ENCODE measurements around the gene OCSTAMP. TPM values are rescaled to one million over a fixed set of nuclear protein-coding genes. Genes with fewer than 3 reads are reported as not detected.
A peak's percentile ranks its signal among the peaks of the same experiment; 100 is the strongest.

OCSTAMP gene
- polyA plus RNA-seq, 4 donors = not detected

DNA sequence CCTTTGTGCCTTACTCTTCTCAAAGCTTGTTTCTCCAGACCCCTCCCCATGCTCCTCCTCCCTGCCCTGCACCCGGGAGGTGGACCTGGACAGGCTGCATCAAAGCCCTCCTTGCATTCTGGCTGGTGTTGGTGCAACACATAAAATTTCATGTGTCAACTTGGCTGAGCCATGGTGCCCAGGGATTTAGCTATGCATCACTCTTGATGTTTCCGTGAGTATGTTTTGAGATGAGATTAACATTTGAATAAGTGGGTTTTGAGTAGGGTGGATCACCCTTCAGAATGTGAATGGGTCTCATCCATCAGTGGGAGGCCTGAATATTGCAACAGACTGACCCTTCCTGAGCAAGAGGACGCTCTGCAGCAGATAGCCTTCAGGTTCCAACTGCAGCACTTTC is 4.4 kb upstream of the OCSTAMP start:
- DNase-seq (ENCODE audit: low read depth in 4 of 4, low spot score in 3 of 4) = no peak

GRCh38 chr20:46553926-46554325 is 3.5 kb upstream of the OCSTAMP start:
- DNase-seq (ENCODE audit: low read depth in 4 of 4, low spot score in 3 of 4) = no peak

DNA sequence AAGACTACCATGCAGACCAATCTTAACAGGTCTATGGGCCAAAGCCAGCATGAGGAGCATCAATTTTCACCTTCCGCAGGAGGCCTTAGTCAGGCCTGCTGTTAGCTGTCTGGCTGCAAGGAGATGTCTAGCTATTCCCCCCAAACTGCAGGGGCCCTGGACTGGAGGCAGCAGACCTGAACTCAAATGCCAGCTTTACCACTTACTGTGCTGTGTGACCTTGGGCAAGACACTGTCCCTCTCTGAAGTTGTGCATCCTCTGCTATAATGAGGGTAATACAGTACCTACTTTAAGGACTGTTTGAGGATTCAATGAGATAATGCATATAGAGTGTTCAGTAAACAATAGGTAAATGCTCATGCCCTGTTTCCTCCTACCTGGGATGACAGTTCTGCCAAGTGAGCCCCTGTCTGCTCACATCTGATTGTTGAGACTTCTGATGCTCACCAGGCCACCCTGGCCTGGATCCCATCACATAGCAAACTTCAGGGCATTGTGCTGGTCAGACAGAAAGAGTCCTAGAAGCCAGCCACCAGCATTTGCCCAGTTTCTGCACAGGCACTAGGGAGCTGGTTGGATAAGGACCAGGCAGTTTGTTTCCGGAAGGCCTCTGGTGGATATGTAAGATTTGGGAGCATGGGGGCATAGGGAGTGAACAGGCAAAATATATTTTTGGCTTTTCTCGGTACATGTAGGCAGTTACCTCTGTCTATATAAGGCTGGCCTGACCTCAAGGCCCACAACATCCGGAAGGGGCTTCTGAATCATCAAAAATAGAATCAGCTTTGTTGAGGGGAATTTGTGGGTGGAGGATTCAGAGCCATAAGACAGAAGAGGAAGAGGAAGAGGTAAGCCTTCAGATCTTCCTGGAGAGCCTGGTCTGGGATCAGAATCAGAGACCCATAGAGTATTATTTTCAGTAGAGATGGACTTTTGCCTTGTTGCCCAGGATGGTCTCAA is 2.3 kb upstream of the OCSTAMP start:
- no peak for DNase-seq (ENCODE audit: low read depth in 4 of 4, low spot score in 3 of 4)

DNA sequence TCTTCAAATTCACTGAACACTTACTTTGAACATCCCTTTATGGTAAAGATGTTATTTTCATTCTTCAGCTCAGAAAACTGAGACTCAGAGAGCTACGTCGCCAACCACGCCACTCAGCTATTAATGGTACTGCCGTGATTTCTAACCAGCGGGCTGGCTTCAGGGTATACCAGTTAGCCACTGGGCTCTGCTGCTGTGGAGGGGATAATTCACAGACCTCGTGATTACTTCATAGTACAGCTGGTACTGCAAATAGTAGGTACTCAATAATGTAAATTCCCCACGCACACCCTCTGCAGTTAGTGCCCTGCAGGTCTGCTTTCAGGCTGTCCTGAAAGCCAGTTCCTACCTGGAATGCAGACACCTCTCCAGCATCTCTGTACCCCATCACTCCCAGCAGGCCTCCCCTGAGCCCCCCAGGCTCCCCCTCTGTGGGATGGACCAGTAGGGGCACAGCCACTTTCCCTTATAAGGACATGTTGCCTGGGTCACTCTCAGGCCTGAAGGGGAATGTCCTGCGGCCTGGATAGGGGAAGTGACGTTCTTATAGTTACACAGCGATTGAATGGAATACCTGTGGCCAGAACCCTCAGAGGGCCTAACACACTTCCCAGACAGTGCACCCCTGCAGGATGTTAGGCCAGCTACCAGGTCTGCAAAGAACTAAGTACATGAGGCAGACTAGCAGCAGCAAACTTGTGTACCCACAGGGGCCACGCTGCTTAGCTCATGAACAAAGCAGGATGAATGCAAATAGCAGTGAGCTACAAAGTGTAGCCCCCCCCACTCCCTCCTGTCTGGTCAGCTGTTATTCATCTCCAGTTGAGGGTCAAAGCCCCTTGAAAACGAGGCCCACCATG is 1.3 kb upstream of the OCSTAMP start:
- DNase-seq (ENCODE audit: low read depth in 4 of 4, low spot score in 3 of 4) = no peak

DNA sequence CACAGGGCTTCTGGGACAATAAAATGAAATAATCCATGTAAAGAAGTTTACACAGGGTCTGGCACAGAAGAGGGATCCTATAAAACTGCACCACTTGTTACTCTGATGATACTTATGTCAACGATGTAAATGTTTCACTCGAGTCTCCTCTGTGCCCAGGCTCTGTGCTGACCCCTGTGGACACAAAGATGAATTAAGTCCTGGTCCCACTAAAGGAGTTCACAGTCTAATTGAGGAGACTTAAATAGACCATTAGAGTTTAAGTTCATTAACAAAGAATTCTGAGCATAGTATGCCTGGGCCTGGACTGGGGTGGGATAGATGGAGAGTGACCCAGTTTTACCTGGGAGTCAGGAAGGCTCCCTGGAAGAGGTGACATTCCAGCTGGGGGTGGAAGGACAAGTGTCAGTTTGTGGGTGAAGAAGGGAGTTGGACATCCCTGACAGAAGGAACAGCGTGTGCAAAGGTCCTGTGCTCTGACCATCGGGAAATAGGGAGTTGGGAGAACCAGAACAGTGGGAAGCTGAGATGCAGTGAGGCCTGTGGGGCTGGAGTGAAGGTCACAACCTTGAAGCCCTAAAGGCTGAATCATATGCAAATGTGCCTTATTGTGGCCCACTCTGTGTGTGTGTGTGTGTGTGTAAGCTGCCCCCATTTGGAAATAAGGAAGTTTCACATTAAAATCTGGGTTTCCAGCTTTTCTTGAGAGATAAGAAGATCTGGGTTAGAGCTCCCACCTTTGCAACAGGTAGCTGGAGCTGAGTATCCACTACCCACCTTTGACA is 1.1 kb downstream of the OCSTAMP start:
- no peak for DNase-seq (ENCODE audit: low read depth in 4 of 4, low spot score in 3 of 4)

GRCh38 chr20:46548688-46549087 is 1.8 kb downstream of the OCSTAMP start:
- DNase-seq (ENCODE audit: low read depth in 4 of 4, low spot score in 3 of 4) = no peak

DNA sequence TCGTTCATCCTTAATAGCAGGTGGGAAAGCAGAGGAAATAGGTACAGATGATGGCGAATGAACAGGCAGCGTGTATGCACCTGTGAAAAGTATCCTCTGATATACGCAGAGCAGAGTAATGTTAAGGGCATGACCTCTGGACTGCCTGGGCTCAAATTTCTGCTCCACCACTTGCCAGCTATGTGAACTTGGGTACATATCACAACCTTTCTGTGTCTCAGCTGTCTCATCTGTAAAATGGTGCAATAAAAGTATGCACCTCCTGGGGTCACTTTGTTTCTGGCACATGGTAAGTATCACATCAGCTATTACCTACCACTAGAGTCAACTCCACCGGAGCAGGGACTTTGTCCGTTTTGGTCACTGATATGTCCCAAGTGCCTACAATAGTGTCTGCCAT is 2.5 kb downstream of the OCSTAMP start:
- DNase-seq (ENCODE audit: low read depth in 4 of 4, low spot score in 3 of 4) = no peak

DNA sequence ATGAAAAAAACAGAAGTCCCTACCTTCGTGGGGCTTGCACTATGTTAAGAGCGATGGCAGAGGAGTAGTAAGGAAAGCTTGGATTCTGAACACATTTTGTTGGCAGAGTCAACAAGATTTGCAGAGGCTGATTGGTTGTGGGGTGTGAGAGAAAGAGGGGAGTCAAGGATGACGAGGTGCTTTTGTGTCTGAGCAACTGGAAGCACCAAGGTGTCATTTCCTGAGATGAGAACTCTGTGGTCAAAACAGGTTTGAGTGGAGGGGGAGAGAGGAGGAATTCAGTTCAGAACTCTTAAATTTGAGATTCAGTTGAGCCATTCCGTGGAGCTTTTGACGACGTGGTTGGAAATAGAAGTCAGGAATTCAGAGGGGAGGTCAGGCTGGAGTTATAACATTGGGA is 3.5 kb downstream of the OCSTAMP start:
- no peak for DNase-seq (ENCODE audit: low read depth in 4 of 4, low spot score in 3 of 4)

GRCh38 chr20:46546298-46546697 is 4.2 kb downstream of the OCSTAMP start:
- no peak for DNase-seq (ENCODE audit: low read depth in 4 of 4, low spot score in 3 of 4)

- DNase-seq (ENCODE audit: low read depth in 4 of 4, low spot score in 3 of 4) = no peak
These were observed 4.7 kb downstream of the OCSTAMP start for GRCh38 chr20:46545827-46546138.

DNA sequence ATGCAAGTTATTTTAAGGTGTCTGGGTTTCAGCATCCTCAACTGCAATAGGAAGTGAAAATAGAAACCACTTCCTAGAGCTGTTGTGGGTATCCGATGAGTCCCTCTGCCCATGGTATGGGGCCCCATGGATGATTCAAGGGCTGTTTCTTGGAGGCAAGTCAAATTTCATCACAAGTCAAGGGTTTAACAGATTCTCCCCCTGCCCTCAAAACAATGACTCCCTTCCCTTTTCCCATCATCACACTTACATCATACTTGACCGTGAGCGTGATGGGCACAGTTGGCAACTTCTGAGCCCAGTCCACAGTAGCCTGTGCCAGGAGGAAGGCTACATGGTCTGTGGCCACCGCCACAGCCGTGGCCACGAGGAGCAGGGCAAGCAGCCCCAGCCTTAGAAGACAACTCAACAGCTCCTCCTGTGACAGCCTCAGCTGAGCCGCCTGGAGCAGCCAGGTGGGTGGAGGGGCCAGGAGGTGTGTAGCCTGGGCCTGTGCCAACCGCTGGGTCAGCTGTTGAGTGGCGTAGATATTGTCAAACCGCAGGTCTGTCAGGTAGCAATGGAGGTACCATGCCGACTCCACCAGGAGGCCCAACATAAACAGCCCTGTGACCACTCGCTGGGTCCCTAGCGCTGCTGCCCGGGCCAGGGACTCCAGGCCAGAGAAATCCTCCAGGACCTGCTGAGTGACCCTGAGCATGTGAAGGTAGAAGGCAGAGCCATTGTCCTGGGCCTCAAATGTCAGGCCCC is 5.2 kb downstream of the OCSTAMP start:
- no peak for DNase-seq (ENCODE audit: low read depth in 4 of 4, low spot score in 3 of 4)

- no peak for DNase-seq (ENCODE audit: low read depth in 4 of 4, low spot score in 3 of 4)
These were observed 5.9 kb downstream of the OCSTAMP start for GRCh38 chr20:46544576-46544975.

DNA sequence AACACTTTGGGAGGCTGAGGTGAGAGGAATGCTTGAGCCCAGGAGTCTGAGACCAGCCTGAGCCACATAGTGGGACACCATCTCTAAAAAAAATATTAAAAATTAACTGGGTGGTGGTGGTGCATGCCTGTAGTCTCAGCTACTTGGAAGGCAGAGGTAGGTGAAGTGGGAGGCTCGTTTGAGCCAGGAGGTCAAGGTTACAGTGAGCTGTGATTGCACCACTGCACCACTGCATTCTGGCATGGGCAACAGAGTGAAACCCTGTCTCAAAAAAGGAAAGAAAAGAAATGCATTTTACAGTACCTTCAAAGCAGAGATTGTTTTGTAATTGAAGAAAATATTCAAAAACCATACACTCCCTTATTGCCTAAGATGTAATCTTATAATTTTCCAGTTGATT is 6.5 kb downstream of the OCSTAMP start:
- no peak for DNase-seq (ENCODE audit: low read depth in 4 of 4, low spot score in 3 of 4)

DNA sequence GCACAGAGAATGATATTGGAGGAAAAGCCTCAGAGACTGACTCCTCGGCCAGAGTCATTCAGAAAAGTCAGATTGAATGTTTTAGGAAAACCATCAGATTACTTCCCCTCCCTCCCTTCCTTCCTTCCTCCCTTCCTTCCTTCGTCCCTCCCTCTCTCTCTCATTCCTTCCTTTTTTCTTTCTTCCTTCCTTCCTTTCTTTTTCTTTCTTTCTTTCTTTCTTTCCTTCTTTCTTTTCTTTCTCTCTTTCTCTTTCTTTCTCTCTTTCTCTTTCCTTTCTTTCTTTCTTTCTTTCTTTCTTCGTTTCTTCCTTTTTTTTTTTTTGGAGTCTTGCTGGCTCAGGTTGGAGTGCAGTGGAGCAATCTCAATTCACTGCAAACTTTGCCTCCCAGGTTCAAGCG is 7.4 kb downstream of the OCSTAMP start:
- no peak for DNase-seq (ENCODE audit: low read depth in 4 of 4, low spot score in 3 of 4)

- no peak for DNase-seq (ENCODE audit: low read depth in 4 of 4, low spot score in 3 of 4)
These were observed 9.1 kb downstream of the OCSTAMP start for GRCh38 chr20:46541229-46541935.

DNA sequence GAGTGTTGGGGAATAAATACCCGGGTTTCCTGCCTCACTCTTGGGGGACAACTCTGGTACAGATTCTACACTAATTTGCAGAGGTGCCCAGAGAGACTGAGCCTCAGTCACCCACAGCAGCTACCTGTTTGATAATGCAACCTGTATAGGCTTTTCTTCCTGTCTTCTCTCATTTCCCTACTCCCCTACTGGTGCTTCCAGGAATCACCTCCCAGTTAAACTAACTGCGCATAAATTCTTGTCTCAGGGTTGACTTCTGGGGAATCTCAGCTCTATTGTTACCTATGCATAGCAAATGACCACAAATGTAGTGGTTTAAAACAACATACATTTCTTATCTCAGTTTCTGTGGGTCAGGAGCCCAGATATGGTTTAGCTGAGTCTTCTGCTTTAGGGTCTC is 11.3 kb downstream of the OCSTAMP start:
- DNase-seq (ENCODE audit: low read depth in 4 of 4, low spot score in 3 of 4) = no peak

GRCh38 chr20:46530640-46531039 is 19.8 kb downstream of the OCSTAMP start:
- no peak for DNase-seq (ENCODE audit: low read depth in 4 of 4, low spot score in 3 of 4)

DNA sequence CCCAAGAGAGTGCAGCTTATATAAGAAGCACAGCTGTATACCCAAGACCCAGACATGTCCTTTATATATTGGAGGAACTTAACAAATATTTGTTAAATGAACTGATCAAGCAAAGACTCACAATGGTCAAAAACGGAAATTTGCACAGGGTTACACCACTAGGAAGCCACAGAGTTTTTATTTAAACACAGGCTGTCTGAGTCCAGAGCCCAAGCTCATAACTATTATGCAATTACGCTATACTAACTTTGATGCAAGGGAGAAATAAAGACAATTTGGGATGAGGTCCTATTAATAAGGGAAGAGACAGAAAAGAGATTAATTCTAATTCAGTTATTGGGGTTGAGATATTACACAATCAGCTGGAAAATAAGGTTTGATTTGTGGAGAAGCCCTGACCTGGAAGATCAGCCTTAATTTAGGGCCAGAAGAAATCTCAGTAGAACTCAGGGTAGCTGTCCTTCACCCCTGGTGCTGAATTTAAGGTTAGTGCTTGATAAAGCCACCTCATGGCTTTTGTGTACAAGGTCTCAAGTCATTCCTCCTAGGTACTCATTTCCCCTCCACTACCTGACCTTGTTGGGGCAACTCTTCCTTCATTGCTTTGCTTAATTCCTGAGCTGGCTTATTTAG is 26.6 kb downstream of the OCSTAMP start:
- peak in 1 of 4 donors; percentile 7 for DNase-seq (ENCODE audit: low read depth in 4 of 4, low spot score in 3 of 4)

GRCh38 chr20:46523108-46523507 is 27.3 kb downstream of the OCSTAMP start:
- no peak for DNase-seq (ENCODE audit: low read depth in 4 of 4, low spot score in 3 of 4)

Measured in left renal pelvis (tissue), 4 donors.